ENCODE measurements around the gene CCL8.

- TF ChIP-seq GATA3 (IDR thresholded peaks at IDR 0.05; ENCODE audit: low read depth, low read length) (no peak), GATA2 (IDR thresholded peaks at IDR 0.05; ENCODE audit: low read depth, low read length) (no peak)
These were observed 42.3 kb downstream of the CCL8 start for GRCh38 chr17:34361478-34362061.
